Colon (tissue), 2 donors: ENCODE measurements around the gene STK17B.
"Not testable (repeated sequence)": the region's sequence is repeated elsewhere in the genome, so short reads cannot be mapped to it uniquely, and the experiment has no call there.

Source experiments
- FAIRE-seq: peaks from 2 replicates; lab custom pipeline; 2012; peaks lifted over from hg19 to GRCh38; lab: Jason Lieb, UNC
- donor health status: control.
- donor health status: control.

Gene STK17B

DNA sequence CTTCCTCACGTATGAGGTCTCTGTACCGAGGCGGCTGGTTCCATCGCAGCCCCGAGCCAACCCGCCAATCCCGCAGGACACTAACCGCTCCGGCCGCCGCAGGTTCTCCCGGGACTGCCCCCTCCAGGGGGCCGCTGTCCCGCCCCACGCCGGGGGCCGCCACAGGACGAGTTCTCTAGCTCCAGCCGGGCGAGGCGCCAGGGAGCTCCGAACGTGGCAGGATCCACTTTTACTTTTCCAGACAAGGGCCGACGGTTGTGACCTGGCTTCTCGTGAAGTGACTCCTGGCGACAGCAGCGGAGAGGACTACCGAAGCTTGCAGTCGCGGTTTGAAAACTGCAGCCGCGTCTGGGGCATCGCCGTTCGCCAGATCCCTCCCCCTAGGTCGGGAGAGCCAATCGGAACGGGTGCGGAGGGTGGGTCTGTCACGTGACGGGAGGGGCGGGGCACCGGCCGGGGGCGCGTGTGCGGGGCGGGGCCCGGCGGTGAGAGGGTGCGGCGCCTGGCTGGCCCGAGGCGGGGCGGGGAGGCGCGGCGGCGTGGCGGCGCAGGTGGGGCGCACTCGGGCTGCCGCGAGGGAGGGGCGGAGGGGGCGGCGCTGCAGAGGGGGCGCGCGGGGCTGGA is at the start of gene STK17B:
Gene STK17B (minus strand): TSS at position 331 of the 624 bp plus-strand sequence. CDS start 8,195 bp downstream, outside the sequence.
- FAIRE-seq = no peak

DNA sequence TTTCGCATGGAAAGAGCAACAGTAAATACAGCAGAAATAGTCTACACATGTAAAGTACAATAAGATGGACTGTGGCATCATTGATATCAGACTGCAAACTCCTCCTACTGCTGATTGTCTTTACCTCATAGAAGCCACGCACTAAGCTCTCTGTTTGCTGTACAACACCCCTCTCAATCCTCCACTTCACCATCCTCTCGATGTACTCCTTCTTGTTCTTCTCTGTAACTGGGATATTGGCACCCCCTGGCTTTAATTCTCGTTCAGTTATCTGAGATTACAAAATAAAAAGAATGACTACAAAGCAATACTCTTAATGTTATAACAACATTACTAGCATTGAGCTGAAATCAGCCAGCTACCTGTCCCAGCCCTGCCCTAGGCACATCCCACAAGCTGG is 49.3 kb upstream of the STK17B start:
- FAIRE-seq = no peak

DNA sequence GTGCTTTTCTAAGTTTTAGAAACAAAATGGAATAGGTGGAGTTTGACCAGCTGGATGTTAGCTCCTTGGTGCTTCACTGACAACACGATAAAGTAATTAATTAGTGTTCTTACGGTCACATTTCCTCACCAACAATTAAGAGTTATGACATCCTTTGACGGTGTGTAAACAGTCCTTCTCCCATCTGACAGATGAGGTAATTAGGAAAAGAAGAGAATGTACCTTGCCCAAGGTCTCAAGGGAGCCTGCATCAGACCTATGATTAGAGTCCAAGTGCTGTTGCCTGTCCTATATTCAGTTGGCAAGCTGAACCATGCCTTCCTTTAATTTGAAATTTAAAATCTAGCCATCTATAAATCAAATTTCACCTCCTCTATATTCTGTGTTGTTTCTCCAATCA is 48.3 kb upstream of the STK17B start:
- FAIRE-seq = no peak

DNA sequence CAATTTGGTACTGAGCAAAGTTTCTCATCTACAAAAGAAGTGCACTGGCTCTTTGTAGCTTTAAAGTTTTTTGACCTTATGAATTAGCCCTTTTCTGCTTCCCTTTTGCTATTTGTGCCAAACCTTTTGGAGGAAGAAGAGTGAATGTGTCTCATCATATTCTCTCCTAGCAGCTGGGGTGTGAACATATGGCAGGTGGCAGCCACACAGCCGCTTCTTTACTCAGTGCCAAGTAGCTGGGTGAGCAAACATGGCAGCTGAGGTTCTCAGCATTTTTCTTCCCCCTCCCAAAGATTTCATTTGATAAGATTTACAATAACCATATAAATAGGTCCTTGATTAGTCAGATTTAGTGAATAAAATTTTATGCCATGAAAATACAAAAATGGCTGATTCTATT is 46.7 kb upstream of the STK17B start:
- FAIRE-seq = no peak

DNA sequence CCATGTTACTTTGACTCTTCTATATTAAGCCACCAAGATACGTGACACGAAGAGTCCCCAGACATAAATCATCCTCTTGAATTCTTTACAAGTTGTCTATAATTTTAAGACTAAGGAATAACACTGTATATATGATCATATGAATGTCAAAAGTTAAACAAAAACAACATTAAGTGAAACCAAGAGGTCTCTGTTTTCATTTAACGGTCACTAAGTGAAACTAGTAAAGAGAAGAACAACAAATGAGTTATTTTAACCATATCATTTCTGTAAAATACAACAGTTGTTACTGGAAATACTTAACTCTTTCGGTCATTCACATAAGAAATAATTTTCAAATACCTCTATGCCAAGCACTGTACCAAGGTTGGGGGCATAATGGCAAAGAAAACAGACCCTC is 45.7 kb upstream of the STK17B start:
- no peak for FAIRE-seq

DNA sequence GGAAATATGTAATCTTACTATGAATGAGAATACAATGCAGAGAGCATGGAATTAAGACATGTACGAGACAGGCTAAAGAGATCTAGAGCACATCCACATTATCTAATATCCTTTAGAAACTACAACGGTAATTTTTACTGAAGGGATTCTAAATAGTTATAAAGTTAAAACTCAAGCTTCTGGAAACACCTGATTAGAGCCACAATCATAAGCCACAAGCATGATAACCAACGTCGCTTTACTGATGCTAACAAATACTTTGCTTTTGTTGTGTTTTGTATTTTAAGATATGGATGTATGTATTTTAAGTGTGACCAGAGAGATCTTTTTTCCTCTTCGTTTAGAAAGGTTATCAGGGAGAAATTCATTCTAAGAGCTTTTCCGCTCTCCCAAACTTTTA is 44.0 kb upstream of the STK17B start:
- no peak for FAIRE-seq

DNA sequence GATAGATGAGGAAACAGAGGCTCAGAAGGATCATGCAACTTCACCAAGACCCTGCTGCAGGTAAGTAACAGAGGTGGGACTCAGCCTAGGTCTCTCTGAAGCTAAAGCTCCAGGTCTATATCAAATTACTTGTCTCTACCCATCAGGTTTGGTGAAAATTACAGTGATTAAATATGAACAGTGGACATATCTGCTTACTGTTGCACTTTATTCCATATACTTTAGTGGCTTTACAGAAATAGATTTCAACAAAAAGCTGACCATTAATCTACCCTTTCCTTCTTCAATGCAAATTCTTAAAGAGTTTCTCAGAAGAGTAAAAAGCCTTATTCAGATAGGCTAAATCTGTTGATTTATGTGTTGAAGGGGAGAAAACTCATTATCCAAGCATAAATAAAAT is 42.8 kb upstream of the STK17B start:
- no peak for FAIRE-seq

DNA sequence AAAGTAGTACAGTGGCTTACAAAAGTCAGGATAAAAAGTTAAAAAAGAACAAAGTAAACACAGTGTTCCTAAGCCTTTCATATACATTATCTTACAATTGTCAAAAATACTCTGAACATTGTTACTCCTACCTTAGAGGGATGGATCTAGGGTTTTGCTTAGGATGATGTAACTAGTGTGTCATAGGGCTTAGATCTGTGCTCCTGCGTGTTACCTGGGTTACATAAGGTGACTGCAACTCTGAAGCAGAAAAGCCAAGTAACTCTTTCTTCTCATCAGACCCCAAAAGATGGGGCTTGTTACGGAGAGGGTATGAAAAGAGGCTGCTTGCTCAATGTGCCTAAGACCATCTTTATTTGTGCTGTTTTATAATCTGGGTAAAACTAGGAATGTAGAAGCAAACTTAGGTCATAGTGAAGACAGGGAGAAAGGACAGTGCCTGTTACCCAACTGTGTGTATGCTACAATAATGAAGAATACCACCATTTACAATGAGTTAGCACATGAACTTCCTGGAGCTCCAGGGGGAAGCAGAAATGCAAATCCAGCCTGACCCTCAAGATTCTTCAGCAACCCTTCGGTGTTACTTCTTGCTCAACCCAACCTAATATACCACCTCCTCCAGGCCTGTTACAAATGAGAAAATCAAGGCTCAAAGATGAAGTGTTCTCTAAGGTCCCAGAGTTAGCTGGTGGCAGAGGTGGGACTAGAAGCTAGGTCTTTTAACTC is 42.0 kb upstream of the STK17B start:
- no peak for FAIRE-seq

DNA sequence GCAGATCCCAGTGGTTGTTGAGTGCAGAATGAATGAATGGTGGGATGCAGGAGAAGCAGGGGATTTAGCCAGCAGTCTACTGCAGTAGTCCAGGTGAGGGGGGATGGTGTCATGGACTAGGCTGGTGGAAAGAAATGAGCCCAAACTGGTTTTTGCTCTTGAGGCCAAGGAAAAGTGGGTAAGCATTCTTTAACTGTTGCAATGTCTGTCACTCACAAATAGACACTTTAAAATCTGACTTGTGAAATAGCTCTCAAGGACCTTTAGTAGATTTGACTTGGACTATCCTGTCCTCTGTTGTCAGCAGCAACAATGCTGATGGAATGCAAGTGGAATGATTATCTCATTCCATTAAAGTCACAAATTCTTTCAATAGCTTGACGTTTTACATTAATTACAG is 37.5 kb upstream of the STK17B start:
- FAIRE-seq = no peak

DNA sequence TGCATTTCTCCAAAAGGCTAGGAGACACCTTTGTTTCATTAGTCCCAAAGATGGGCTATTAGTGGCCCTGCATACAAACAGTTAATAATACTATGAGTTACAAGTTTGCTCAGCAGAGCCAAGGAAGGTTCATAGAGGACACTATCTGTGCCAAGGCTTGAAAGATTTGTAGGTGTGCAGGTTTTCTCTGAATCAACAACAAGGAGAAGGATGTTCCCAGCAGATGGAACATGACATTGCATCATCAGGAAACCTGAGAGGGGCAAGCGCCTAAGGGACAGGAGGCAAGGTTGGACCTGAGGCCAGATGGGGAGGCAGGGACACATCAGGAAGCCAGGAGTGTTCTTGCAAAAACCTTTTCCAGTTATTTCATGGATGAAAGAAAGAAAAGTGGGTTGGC is 35.4 kb upstream of the STK17B start:
- no peak for FAIRE-seq

DNA sequence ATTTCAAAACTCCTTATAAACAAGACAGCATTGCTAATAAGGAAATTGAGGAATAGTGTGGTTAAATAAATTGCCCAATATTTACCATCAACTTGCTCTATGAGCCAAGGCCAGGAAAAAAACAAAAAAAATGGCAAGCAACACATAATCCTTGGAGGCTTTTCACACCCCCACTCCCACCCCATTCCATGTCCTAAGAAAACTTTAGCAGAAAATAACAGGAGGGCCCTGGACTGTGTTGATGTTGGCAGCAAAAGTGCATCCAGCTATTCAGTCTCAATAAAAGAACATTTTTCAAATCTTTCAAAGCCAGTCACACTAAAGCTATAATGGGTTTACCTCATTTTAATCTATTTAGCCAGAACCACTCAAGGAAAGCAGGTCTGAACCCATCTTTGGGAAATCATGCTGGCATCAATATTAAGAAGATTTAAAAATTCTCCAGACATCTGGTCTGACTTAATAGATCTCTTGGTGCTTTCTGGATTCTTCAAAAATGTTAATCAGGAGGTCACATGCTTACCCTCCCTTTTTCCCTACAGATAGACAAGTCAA is 34.6 kb upstream of the STK17B start:
- FAIRE-seq = no peak

DNA sequence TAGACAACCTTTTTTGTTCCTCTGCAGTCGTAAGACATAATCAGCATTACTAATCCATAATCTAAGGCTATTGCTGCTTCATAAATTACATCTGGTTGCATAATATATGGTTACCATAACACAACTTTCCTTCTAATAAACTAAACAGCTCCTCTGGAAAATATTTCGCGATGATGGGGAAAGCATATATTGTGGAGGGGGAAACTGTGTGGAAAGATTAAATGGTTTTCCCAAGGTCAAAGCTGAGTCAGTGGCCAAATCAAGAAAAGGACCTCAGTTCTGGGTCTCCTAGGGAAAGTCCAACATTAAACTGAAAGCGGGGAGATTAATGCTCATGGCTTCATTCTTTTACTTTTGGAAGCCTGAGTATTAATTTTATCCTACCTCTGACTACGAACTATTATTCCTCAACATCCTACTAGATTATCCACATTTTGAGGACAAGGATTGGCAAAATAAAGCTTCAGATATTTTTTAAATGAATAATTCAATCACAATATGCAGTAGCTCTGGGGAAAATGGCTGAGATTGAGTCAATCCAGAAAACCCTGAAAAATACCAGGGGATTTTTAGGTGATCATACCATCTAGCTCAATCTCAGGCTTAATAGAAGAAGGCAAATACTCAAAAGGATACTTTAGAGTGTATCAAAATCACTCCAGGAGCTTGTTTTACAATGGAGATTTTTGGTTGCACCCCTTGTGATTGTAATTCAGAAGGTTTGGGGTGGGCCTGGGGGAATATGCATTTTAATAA is 33.8 kb upstream of the STK17B start:
- no peak for FAIRE-seq

DNA sequence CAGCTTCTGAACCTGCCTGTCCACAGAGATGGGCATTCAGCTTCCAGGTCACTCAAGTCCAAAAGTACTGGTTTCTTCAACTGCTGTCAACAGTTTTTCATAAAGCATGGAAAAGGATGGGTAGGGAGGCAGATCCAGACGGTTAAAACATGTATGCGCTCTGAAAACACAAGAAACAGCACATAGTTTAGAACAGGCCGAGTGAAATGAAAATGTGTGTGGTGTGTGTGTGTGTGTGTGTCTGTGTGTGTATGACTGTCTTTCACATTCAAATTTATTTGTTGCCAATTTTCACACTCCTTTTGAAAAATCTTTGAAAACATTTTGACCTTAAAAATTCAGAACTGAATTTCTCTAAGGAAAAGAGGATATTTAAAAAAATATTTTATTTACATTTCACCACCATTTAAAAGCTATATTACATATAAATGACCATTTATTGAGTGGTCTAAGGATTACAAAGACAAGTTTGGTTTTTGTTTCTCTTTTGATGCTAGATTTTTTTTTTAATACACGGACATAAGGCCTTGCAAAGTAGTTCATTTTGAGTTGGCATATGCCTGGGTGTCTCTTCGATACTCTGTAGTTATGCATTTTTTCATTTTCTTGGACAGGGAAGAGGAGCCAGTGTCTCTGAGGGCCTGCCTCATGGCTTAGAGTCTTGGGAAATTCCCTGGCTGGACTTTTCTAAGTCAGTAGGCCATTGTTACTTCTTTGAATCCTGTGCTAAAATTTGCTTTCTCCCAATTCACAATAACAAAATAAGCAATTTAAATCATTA is 30.0 kb upstream of the STK17B start:
- FAIRE-seq = no peak

DNA sequence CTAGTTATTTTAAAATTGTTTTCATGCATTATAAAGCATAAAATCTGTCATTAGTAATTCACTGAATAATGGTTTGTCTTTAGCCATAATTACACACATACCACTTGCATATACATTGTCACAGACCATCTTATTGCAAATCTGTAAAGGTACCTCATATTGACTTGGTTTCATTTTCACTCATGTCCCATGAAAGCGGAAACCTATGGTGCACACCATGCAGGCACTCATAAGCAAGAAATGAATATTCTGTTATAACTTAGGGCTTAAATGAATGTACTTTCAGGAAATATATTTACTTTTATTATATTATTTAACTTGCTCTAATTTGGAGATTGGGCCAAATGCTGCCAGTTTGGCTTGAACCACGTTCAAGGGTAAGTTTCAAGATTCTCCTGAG is 29.2 kb upstream of the STK17B start:
- no peak for FAIRE-seq

DNA sequence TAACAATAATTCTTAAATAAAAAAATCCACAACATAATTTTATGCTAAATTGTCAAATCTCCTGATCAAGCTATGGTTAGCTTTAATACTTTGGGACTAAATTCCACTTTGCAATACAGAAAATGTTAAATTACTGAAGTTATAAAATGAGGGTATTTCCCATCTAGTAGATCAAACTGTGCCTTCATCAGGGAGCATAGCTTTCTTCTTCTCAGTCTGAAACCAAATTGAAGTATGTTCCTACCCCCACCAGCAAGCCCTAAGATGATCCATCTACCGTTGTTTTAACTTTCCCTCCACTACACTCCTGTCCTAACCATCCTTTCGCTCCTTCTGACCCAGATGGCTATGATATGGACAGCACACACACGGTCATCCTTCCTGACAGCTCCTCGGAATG is 24.4 kb upstream of the STK17B start:
- no peak for FAIRE-seq

DNA sequence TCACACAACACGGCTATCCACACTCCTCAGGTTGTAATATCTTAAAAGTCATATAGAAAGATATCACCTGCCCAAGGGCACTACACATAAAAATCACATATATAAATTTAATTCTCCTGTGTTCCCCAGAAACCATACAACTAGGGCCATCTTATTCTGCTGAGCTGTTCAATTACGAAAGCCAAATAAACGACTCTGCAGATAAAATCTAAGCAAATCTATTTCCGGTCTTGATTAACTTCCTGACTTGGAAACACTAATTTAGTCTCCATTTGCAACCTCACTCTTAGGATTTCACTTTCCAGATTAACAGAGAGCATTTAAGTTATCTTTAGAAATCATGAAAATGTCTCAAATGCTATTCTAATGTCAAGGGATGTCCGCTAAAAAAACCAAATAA is 23.9 kb upstream of the STK17B start:
- no peak for FAIRE-seq

DNA sequence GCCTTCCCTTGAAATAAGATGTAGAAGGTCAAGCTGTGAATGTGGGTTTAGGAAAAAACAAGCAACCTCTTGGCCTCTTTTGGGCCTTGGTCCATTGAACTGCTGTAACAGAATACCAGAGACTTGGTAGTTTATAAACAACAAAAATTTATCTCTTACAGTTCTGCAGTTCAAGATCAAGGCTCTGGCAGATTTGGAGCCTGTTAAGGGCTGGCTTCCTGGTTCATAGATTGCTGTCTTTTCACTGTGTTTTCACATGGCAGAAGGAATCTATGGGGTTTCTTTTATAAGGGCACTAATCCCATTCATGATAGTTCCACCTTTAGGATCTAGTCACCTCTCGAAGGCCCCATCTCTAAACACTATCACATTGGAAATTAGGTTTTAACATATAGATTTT is 20.2 kb upstream of the STK17B start:
- no peak for FAIRE-seq

DNA sequence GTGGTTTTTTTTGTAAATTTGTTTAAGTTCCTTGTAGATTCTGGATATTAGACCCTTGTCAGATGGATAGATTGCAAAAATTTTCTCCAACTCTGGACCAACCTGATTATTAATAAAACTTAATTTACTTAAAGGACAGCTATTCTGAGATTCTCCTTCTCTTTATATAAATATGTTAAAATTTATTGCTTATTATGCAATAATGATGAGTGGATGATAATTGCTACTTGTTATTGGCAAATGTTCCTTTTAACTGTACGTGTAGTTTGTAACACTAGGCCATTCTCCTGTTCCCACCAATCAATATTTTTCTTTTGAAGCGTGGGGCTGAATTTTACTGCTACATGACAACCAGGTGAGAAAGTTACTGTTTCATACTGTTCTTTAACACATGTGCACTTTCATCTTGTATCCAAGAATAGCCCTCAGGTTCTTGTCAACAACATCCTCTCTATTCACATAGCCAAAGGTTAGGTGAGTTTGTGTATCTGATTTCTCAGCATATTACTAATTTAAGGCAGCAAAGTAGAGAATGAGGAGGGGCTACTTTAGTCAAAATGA is 16.6 kb upstream of the STK17B start:
- peak; percentile 45 for FAIRE-seq

DNA sequence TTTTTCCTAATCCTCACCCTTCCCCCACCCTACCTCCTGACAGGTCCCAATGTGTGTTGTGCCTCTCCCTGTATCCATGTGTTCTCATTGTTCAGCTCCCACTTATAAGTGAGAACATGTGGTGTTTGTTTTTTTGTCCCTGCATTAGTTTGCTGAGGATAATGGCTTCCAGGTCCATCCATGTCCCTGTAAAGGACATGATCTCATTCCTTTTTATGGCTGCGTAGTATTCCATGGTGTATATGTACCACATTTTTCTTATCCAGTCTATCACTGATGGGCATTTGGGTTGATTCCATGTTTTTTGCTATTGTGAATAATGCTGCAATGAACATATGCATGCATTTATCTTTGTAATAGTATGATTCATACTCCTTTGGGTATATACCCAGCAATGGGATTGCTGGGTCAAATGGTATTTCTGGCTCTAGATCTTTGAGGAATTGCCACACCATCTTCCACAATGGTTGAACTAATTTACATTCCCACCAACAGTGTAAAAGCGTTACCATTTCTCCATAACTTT is 15.9 kb upstream of the STK17B start:
- FAIRE-seq = not testable (repeated sequence)

DNA sequence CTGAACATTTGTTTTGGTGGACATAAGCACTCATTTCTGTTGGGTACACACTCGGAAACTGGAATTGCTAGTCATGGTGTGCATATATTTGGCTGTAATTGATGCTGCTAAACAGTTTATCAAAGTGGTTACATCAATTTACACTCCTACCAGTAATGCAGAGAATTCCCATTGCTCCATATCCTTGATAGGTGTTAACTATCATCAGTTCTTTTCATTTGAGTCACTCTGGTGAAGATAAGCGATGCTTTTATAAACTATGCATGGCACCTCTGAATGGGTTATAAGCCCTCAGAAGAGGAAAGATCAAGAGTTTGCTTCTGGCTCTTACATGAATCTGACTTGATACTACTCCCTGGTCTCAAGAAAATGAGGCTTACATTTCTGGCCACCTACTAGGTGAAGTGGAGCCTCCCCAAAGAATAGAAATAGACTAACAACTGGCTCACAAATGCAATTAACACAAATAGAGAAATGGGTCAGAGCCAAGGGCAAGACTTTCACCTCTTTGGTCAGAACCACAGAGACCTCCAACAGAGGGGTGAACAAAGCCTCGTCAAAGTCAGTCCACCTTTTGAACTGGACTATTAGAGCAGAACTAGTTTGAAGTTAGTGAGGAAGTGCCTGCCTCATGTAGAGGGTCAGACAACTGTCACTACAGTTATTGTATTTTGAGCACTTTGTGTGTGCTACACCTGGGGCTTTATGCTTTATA is 15.0 kb upstream of the STK17B start:
- FAIRE-seq = no peak

DNA sequence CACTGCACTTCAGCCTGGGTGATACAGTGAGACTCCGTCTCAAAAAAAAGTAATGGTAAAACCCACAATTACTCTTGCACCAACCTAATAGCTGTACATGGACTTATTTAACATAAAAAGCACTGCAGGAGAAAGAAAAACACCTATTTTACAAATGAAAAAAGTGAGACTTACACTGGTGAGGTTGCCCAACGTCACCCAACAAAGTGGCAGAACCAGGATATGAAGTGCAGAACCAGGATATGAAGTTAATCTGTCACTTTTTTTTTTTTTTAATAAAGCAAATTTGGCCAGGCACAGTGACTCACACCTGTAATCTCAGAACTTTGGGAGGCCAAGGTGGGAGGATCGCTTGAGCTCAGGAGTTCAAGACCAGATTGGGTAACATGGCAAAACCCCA is 13.5 kb upstream of the STK17B start:
- no peak for FAIRE-seq
